SU-DHL-6 (cell line): ENCODE data around the gene RPS6KC1.

Experiments used
- H2AFZ ChIP-seq: fragments of 200-600 bp; sonication (generic); 2 replicates; pipeline ENCODE4 v1.6.1; 2014; ENCODE audit warnings: low read depth, mild to moderate bottlenecking, moderate library complexity, mixed read lengths, antibody characterized with exemption, low read length; ENCODE audit not compliant: severe bottlenecking
- H3F3A ChIP-seq: fragments of 200-600 bp; shearing (Covaris generic); 2 replicates; pipeline ENCODE4 v1.6.0; 2016; ENCODE audit warnings: antibody characterized with exemption, mild to moderate bottlenecking; ENCODE audit not compliant: insufficient read depth
- H3K27ac ChIP-seq: fragments of 200-600 bp; sonication (generic); 2 replicates; pipeline ENCODE4 v1.5.1; 2016; ENCODE audit warnings: low read depth, mild to moderate bottlenecking, low read length, moderate library complexity, mixed read lengths
- H3K27me3 ChIP-seq: fragments of 200-600 bp; sonication (generic), shearing (Covaris generic); 2 replicates; pipeline ENCODE4 v1.6.0; 2014; ENCODE audit warnings: mild to moderate bottlenecking, low read length
- H3K36me3 ChIP-seq: fragments of 200-600 bp; sonication (generic); 2 replicates; pipeline ENCODE4 v1.6.1; 2014; ENCODE audit warnings: mild to moderate bottlenecking, low read length, mixed read lengths
- H3K4me2 ChIP-seq: fragments of 300-600, 200-600 bp; shearing (Covaris generic), sonication (generic); 2 replicates; pipeline ENCODE4 v1.6.0; 2014; ENCODE audit warnings: low read length, low read depth, mild to moderate bottlenecking; ENCODE audit not compliant: poor library complexity, severe bottlenecking
- H3K4me3 ChIP-seq: fragments of 200-600 bp; sonication (generic); 2 replicates; pipeline ENCODE4 v1.5.1; 2014; ENCODE audit warnings: antibody characterized with exemption, low read length, mild to moderate bottlenecking, mixed read lengths; ENCODE audit not compliant: insufficient read depth, poor library complexity, severe bottlenecking
- H3K79me2 ChIP-seq: fragments of 200-600 bp; sonication (generic); 2 replicates; pipeline ENCODE4 v1.6.1; 2014; ENCODE audit warnings: mild to moderate bottlenecking, low read length, moderate library complexity; ENCODE audit not compliant: insufficient read depth
- H3K9ac ChIP-seq: fragments of 200-600 bp; sonication (generic); 2 replicates; pipeline ENCODE4 v1.7.0; 2014; ENCODE audit warnings: mild to moderate bottlenecking, low read length
- H3K9me2 ChIP-seq: fragments of 200-600 bp; sonication (generic); replicated peaks from 2 replicates; pipeline ENCODE4 v1.6.1; 2014; ENCODE audit warnings: low read length; ENCODE audit not compliant: insufficient read depth
- H3K9me3 ChIP-seq: fragments of 200-600 bp; sonication (generic); 2 replicates; pipeline ENCODE4 v1.6.1; 2014; ENCODE audit warnings: low read length, mixed read lengths; ENCODE audit not compliant: insufficient read depth
- H4K20me1 ChIP-seq: fragments of 200-600 bp; sonication (generic); 2 replicates; pipeline ENCODE4 v1.6.1; 2014; ENCODE audit warnings: low read depth, mild to moderate bottlenecking, antibody characterized with exemption, low read length, moderate library complexity, mixed read lengths
- CTCF ChIP-seq: fragments of 200-600 bp; sonication (generic); IDR thresholded peaks from one replicate; pipeline ENCODE4 v1.5.1; 2017; ENCODE audit warnings: antibody characterized with exemption, mild to moderate bottlenecking, low read length, moderate library complexity; ENCODE audit not compliant: insufficient read depth, poor library complexity, severe bottlenecking
- EZH2phosphoT487 ChIP-seq: fragments of 200-600 bp; sonication (generic), shearing (Covaris generic); conservative IDR thresholded peaks from 2 replicates; pipeline ENCODE4 v1.6.1; 2018; ENCODE audit warnings: mild to moderate bottlenecking, antibody characterized with exemption, low read length, moderate library complexity, mixed read lengths

RPS6KC1 gene

GRCh38 chr1:213049232-213049631 is 1.8 kb upstream of the RPS6KC1 start:
- H2AFZ ChIP-seq: peak overlapping the region; percentile 43
- H3K79me2 ChIP-seq: peaks cover 20% of the 10 kb centered on the region
- H3K9me3 ChIP-seq: no peaks in the 10 kb centered on the region
- no peaks in the 10 kb centered on the region for H3K27me3 ChIP-seq
- H3K9me2 ChIP-seq: no peaks in the 10 kb centered on the region
- no peak overlapping the region for H3K4me2 ChIP-seq
- no peak overlapping the region for H3K4me3 ChIP-seq
- no peaks in the 10 kb centered on the region for H3F3A ChIP-seq
- H3K9ac ChIP-seq: no peak overlapping the region
- H4K20me1 ChIP-seq: no peaks in the 10 kb centered on the region
- no peaks in the 10 kb centered on the region; the same call in 1 of the 2 replicates for H3K36me3 ChIP-seq
- no peak overlapping the region for H3K27ac ChIP-seq
- TF ChIP-seq CTCF: no peak
- no peak for TF ChIP-seq EZH2phosphoT487

- Histone ChIP-seq H4K20me1 (no peaks in the 10 kb centered on the region), H3K27ac (no peak overlapping the region), H3K9ac (peak overlapping the region; percentile 72), H2AFZ (peak overlapping the region; percentile 97), H3K36me3 (no peaks in the 10 kb centered on the region; the same call in 1 of the 2 replicates), H3K9me3 (no peaks in the 10 kb centered on the region), H3F3A (no peaks in the 10 kb centered on the region), H3K27me3 (no peaks in the 10 kb centered on the region), H3K4me2 (peak overlapping the region; percentile 96), H3K4me3 (peak overlapping the region; percentile 83), H3K9me2 (no peaks in the 10 kb centered on the region), H3K79me2 (peaks cover 24% of the 10 kb centered on the region)
- TF ChIP-seq EZH2phosphoT487 (no peak), CTCF (no peak)
Measured at GRCh38 chr1:213050745-213051126, 305 bp upstream of the RPS6KC1 start.

GRCh38 chr1:213051881-213052202 is 801 bp downstream of the RPS6KC1 start:
- no peaks in the 10 kb centered on the region for H3F3A ChIP-seq
- H3K9ac ChIP-seq: peak overlapping the region; percentile 72
- H3K27ac ChIP-seq: no peak overlapping the region
- H2AFZ ChIP-seq: peak overlapping the region; percentile 97
- peaks cover 24% of the 10 kb centered on the region for H3K79me2 ChIP-seq
- no peaks in the 10 kb centered on the region for H3K9me3 ChIP-seq
- H4K20me1 ChIP-seq: no peaks in the 10 kb centered on the region
- peak overlapping the region; percentile 83 for H3K4me3 ChIP-seq
- TF ChIP-seq EZH2phosphoT487 (no peak), CTCF (no peak)
- no peaks in the 10 kb centered on the region for H3K27me3 ChIP-seq
- peak overlapping the region; percentile 96 for H3K4me2 ChIP-seq
- no peaks in the 10 kb centered on the region for H3K9me2 ChIP-seq
- no peaks in the 10 kb centered on the region; the same call in 1 of the 2 replicates for H3K36me3 ChIP-seq

- TF ChIP-seq CTCF: no peak
- Histone ChIP-seq H3K27me3 (no peaks in the 10 kb centered on the region), H3K4me3 (no peak overlapping the region), H3K9me3 (no peaks in the 10 kb centered on the region), H3K9me2 (no peaks in the 10 kb centered on the region), H3K36me3 (no peaks in the 10 kb centered on the region; the same call in 1 of the 2 replicates), H3K4me2 (no peak overlapping the region), H3K79me2 (peaks cover 24% of the 10 kb centered on the region), H3K9ac (no peak overlapping the region), H3K27ac (no peak overlapping the region), H4K20me1 (no peaks in the 10 kb centered on the region), H3F3A (no peaks in the 10 kb centered on the region), H2AFZ (no peak overlapping the region)
Measured at GRCh38 chr1:213053455-213053854, 2.4 kb downstream of the RPS6KC1 start.
